HG03565 (cell line): ENCODE measurements around the gene HPCAL1.

ENCODE experiments used
- ATAC-seq: cut with Tn5 transposase; IDR thresholded peaks from one replicate; pipeline ENCODE4 v1.9.1; 2021; ENCODE audit warnings: mild to moderate bottlenecking, moderate library complexity; ENCODE audit not compliant: unreplicated experiment

HPCAL1 gene

DNA sequence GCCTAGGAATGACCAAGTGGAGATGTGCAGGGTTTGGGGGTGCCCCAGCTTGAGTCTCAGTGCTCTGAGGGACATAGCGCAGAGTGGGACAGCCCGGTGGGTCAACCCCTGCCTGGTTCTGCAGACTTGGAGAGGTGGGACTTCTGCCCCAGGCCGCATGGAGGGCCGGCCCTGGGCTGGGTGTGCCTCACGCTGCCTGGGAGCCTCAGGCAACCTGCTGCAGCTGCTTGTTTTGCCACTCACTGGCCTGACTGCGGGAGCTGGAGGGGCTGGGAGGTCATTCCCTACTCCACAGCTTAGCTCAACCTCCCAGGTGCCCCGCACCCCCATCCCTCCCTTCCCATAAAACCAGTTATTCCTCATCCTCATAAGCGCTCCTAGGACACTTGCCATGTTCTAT, 112.3 kb downstream of the HPCAL1 start:
- no peak for ATAC-seq

DNA sequence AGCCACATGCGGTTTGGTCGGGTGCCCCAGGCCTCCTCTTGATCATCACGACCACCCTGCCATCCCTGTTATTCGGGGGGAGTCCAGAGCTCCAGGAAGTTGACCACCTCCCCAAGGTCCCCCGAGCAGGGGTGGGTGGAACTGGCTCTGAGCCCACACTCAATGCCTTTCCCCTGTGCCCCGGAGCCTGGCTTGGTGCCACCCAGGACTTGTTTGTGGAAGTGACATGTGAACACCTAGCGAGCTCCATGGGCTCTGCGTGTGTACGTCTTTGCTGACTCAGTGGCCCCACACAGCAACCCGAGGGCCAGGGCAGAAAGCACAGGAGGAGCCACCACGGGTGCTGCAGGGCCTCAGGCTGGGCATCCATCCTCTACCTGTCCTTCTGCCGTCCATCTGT, 112.9 kb downstream of the HPCAL1 start:
- ATAC-seq = no peak

DNA sequence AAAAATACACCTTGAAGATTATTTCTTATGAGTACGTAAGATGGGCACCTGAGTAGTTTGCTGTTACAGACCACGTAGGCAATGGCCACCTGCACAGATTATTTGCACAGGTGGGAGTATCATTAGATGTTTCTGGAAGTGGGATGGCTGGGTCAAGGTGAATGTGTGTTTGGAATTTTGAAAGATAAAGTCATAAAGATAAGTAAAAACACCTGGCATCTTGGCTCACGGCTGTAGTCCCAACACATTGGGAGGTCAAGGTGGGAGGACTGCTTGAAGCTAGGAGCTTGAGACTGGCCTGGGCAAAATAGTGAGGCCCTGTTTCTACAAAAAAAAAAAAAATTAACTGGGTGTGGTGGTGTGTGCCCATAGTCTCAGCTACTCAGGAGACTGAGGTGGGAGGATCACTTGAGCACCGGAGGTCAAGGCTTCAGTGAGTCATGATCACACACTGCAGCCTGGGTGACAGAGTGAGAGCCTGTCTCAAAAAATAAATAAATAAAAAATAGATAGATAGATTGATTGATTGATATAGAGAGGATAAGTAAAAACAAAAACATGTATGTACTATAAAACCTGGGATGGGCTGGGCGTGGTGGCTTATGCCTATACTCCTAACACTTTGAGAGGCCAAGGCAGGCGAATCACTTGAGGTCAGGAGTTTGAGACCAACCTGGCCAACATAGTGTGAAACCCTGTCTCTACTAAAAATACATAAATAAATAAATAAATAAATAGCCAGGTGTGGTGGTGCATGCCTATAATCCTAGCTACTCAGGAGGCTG, 115.0 kb downstream of the HPCAL1 start:
- ATAC-seq = no peak

DNA sequence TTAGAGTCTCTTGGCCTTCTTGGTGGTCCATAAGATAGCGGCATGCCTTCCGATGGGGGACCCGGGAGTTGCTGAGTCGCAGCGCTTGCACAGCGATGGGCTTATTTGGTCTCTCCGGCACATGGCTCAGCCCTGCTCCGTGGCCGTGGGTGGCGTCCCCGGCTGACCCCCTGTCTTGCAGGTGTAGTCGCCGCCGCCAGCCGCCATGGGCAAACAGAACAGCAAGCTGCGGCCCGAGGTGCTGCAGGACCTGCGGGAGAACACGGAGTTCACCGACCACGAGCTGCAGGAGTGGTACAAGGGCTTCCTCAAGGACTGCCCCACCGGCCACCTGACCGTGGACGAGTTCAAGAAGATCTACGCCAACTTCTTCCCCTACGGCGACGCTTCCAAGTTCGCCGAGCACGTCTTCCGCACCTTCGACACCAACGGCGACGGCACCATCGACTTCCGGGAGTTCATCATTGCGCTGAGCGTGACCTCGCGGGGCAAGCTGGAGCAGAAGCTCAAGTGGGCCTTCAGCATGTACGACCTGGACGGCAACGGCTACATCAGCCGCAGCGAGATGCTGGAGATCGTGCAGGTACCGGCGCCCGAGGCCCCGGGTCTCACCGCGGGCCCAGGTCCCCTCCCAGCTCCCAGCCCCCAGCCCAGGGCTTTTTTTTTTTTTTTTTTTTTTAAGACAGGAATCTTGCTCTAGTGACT, 117.0 kb downstream of the HPCAL1 start:
- ATAC-seq = no peak

DNA sequence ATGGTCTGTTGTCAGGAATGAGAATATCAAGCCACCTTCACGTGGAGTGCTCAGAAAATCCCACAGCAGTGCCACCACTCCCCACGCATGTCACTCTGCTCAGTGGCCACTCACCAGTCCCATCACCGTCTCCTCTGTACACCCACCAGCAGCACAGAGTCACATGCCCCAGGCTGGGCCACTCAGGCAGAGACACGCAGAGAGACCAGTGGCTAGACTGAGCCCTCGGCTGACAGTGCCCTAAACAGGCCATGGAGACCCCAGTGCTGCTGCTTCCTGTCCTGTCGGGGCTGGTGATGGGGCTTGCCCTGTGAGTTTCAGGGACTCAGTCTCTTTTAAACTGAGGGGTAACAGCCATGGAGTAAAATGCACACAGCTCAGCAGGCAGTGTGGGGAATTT, 119.5 kb downstream of the HPCAL1 start:
- no peak for ATAC-seq

DNA sequence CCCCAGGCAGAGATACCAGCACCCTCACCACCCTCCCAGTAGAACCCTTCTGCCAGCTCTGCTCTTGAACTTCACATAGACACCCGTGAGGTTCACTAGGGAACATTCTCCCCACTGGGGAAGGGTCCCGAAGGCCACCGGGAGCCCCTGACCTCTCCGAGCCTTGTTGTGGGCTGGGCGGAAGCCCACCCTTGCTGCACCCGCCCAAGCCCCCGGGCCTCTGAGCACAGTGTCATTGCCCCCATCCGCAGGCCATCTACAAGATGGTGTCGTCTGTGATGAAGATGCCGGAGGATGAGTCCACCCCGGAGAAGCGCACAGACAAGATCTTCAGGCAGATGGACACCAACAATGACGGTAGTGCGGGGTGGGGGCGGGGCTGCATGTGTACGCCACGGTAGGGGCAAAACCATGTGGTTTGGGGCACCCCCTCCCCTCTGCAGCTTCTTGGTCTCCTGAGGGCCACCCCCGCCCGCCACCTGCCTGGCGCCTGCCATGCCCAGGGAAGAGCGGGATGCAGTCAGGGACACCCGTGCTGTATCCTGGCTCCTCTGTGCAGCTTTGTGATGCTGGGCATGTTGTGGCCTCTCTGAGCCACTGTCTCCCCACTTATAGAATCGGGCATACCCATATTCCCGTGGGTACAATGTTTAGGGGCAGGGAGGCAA, 120.2 kb downstream of the HPCAL1 start:
- ATAC-seq = no peak

DNA sequence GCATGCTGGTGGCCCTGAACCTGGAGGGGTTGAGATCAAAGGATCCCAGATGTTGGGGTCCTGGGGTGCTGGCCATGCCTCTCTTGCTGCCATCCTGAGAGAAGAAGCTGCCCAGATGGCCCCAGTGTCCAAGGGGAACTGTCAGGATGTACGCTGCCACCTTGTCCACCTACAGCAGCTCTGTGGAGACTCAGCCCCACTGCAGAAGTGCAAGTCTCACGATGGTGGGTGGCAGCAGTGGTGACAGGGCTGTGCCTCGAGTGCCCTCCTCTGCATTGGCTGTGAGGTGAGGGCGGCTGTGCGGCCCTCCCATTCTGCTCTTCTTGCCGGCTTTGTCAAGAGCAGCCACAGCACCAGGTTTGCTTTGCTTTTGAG, 120.7 kb downstream of the HPCAL1 start:
- no peak for ATAC-seq

DNA sequence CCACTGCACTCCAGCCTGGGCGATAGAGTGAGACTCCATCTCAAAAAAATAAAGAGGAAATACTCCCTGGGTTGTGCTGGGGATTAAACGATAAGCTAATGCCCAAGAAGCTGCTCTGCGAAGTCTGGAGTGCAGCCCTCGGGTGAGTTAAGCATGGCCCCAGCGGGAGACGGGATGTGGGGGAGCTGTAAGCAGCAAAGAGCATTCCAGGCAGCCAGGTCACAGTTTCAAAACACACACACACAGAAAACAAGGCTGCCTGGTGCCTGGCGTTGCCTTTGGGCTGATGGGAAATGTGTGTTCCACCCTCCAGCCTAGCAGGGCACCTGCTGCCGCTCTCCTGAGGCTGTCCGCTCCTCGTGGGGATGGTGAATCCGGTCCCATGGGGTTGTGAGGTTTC, 121.3 kb downstream of the HPCAL1 start:
- ATAC-seq = no peak

DNA sequence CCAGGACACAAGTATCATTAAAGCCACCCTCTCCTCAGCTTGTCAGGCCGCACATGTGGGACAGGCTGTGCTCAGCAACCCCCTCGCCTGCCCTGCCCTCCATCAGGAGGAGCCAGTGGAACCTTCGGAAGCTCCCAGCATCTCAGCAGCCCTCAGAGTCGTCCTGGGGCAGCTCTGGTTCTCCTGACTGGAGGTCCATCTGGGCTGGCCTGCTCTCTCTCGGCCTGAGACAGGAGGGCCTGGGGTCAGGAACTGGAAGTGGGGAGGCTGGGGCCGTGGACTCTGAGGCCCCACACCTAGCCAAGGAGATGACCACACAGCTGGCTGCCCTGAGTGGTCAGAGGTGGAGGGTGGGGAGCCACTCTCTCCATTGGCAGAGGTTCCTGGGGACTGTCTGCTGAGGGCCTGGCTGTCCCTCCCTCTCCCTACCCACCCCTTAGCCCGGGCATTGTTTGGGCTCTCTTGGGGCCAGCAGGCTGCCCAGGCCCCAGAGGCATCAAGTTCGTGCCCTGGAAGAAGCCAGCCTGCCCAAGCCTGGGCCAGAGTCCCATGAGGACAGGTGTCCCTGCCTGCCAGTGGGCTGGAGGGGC, 122.3 kb downstream of the HPCAL1 start:
- ATAC-seq = no peak

DNA sequence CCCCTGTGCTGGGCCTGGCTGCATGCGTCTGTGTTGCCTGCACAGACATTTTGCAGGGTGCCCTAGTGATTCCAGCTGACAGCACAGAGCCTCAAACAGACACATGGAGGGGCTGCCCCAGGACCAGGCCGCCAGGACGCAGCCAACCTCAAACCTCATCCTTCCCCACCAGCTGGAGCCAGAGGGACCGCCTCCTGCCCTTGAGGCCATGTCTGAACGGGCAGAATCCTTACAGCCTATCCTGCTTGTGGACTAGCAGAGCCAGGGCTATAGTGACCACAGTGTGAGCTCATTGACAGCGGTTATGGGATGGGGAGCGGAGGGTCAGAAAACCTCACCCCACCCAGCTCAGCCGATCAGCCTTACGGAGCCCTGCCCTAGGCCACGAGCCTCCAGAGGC, 123.0 kb downstream of the HPCAL1 start:
- no peak for ATAC-seq

DNA sequence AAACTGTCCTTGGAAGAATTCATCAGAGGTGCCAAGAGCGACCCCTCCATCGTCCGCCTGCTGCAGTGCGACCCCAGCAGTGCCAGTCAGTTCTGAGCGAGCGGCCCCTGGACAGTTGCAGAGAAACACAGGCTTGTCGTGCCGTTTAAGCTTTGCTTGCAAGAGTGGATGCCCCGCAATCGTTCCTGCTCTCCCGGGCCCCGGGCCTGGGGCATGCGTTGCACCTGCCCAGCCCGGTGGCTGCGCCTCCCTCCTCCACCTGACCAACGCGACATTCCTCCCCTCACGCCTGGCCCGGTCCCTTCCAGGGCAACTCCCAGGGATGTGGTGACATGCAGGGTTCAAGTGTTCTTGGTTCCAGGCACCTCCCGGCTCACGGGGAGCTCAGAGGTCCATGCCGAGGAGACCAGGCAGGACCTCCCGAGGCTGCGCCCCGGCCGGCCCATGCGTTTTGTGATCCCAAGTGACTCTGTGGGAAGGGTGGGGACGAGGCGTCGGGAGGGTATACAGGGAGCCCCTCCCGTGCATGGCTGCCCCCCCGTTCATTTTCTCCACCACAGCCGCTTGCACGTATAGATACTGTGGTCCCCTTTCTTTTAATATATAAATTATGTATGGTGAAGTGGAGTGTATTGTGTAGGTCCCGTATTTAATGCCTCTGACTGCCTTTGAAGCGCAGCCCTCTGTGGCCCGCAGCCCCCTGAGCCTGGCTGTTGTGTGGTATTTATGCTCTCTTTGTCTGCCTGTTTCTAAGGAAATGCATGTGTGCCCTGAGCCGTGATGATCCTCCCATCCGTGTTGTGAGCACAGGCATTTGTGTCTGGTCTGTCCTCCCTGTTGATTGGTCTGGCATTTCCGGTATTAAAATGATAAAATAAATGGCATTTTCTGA, 124.3 kb downstream of the HPCAL1 start:
- ATAC-seq = no peak

DNA sequence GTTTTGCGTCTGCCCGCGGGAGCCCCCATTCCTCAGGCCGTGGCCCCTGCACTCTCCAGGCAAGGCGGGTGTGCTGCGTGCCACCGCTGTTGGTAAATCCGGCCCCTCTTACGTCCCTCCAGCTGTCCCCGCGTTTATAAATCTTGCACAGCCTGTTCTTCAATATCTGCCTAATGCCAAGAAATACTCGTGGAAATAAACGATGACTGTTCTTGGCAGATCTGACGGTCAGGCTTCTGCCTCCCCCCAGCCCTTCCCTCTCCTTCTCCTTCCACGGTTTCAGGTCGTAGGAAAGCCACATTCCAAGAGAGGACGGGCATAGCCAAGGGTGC, 124.9 kb downstream of the HPCAL1 start:
- no peak for ATAC-seq

DNA sequence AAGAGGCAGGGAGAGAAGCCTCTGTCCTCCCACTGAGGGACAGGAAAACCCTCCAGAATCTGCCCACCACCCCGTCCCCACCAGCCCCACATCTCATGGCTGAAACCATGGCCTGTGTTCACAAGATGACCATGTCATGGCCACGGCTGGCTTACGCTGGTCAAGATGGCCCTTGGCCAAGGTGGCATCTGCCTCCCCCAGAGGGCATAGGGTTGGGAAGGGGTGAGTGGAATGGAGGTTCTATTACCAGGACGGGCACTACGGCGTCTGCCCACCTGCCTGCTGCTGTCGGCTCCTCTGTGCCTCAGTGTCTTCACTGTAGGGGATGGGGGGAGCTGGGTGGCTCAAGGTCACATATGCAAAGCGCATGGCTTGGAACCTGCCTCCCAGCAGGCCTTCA, 125.7 kb downstream of the HPCAL1 start:
- ATAC-seq = no peak

DNA sequence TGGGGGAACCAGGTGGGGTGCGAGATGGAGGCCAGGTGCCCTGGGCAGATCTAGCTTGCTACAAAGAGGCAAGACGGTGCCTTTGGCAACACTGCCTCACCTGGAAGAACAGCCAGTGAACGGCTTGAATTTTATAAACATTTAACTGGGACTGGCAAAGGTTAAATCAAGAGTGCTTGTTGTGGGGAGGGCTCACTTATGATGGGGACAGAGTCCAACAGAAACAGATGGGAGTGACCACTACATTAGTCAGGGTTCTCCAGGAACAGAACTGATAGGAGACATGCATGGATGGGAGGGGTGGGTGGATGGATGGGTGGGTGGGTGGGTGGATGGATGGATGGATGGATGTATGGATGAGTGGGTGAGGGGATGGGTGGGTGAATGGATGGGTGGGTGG, 126.2 kb downstream of the HPCAL1 start:
- ATAC-seq = no peak

DNA sequence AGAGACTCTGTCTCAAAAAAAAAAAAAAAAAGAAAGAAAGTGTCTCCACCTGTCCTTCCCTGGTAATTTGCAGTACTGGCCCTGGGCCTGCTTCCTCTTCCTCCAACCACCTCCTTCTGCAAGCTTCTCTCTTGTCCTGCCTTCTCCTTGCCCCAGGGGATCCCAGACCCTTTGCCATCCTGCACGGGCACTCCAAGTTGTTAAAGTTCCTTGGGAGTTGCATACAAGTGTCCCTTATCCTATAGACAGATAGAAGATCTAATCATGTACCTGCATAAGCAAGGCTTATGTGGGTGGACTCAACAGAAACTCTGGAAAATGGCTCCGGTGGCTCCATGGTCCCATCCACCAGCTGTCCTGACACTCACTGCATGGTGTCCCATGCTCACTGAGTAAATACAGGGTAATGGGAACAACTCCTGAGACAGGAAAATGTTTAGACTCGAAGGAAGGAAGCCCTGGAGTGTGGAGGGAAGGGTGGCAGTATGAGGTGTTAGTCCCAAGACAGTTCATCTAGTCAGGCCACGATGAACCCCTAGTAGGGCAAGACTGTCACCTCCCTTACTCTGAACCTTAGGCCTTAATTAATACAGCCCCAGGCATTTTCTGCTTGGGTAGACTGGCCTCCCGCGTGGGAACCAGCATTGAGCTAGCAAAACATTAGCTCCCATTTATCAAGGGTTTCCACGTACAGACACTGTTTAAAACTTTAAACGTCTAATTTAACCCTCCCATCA, 128.3 kb downstream of the HPCAL1 start:
- ATAC-seq = no peak

DNA sequence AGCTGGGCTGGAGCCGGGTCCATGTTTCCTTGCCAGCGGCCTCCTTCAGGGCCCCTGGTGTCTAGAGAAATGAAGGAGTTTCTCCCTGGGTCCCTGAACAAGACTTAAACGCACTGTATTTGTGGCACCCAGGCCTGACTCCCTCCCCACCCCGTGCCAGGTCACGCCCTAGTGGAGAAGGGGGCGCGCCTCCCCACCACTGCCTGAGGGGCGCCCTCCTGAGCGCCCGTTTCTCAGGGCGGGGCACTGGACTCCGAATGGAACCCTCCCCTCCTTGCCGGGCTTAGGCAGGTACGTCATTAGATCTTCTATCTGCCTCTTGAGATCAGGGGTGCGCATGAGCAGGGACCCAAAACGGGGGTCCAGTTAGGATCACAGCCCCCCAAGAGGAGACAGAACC, 129.1 kb downstream of the HPCAL1 start:
- no peak for ATAC-seq

DNA sequence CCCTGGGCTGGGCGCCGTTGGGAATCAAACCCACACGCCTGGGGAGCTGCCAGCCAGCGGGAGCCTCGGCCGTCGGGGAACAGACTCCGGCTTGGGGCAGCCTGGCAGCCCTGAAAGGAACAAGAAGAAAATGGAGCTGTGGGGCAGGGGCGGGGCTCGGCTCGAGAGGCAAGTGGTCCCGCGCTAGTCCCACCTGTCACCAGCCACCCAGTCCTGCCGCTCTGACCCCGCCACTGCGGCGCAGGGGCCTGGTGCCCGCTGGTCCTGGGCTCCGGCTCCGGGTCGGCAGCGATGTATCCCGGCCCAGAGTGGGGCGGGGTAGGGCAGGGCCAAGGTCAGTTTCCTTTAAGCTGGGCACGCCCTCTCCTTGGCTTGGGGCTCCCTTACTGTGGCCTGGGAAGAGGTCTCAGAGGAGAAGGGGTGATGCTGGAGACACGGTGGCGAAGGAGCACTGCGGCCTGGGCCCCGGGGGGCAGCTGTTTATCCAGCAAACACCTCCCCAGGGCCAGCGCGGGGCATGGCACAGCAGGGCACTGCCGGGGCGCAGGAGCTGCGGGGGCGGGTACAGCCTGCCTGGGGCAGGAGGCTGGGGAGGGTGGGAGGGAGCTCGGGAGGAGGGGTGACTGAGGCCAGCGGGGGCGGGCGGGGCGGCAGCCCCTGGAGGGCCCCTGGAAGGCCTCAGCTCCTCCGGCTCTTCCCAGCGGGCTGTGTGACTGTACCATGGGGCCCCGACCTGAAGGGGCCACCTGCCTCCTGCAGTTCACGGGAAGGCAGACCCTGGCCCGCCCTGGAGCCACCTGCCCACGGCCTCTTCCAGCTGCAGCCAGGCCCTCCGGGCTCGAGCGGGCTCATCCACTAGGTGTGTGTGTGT, 129.8 kb downstream of the HPCAL1 start:
- no peak for ATAC-seq

DNA sequence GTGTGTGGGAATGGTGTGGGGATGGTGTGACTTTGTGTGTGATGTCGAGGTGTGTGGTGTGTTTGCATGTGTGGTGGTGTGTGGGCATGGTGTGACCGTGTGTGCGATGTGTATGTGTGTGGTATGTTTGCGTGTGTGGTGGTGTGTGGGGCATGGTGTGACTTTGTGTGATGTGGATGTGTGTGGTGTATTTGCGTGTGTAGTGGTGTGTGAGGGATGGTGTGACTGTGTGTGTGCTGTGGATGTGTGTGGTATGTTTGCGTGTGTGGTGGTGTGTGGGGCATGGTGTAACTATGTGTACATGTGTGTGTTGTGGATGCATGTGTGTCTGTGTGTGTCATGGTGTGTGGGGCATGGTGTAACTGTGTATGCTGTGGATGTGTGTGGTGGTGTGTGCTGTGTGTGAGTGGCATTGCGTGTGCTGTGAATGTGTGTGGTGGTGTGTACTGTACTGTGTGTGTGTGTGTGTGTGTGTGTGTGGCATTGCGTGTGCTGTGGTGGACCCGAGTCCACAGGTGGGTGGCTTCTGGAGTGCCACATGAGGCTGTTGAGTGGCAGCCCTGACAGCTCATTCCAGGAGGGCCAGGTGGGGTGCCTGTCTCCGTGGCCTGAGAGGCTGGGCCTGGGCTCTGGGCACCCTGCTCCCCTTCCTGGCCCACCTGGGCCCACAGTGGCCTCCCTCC, 130.7 kb downstream of the HPCAL1 start:
- ATAC-seq = no peak
